ENCODE measurements around the gene ZDHHC8.

ZDHHC8 gene

DNA sequence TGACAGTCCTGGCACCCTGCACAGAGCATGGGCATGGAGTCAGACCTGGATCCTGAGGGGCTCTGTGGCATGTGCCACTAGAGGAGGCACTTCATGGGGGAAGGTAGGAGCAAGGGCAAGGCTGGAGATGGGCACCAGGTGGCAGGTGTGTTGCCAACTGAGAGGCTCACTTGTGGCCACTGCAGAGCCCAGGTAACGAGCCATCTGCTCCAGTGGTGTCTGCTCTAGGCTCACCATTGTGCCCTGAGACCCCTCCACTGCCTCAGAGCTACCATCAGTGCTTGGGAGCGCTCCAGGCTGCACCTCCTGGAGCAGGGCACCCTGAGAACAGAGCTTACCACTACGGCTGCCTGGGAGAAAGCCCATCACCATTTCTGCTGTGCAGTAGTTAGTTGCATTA is 1.3 kb upstream of the ZDHHC8 start:
- no peak for DNase-seq

DNA sequence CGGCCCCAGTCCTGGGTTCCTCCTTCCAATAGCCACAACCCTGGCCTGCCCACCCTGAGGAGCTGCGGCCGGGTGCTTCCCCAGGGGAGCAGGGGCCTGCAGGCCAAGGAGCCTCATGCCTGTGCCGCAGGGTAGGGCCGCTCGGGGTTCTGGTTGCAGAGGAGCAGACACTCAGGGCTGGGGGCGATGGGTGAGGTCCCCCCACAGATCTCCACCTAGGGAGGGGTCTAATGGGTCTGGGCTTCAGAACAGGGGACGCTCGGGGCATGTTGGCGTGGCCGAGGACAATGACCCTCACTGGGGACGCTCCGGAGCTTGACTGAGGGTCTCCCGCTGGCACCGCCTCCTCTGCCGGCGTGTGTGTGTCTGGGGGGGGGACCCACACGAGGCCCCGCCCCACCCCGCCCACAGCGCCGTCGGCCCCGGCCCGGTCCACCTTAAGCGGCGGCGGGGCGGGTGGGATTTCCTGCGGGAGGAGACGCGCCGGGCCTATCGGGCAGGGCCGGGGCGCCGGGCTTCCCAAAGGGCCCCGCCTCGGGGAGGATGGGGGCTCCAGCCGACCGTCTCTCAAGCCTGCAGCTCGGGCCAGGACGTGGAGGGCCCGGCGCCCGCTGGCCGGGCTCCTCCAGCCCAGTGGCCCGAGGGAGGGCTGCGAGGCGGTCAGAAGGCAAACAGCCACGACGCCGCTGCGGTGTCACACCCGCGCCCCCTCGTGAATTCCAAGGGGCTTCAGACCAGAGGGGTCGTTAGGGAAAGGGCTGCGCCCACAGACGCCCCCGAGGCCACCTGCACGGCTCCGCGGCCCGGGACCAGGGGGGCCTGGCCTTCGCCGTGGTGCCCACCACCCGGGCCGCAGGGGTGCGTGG is 640 bp upstream of the ZDHHC8 start:
- peak in 1 of 2 experiments; percentile 48 for DNase-seq

DNA sequence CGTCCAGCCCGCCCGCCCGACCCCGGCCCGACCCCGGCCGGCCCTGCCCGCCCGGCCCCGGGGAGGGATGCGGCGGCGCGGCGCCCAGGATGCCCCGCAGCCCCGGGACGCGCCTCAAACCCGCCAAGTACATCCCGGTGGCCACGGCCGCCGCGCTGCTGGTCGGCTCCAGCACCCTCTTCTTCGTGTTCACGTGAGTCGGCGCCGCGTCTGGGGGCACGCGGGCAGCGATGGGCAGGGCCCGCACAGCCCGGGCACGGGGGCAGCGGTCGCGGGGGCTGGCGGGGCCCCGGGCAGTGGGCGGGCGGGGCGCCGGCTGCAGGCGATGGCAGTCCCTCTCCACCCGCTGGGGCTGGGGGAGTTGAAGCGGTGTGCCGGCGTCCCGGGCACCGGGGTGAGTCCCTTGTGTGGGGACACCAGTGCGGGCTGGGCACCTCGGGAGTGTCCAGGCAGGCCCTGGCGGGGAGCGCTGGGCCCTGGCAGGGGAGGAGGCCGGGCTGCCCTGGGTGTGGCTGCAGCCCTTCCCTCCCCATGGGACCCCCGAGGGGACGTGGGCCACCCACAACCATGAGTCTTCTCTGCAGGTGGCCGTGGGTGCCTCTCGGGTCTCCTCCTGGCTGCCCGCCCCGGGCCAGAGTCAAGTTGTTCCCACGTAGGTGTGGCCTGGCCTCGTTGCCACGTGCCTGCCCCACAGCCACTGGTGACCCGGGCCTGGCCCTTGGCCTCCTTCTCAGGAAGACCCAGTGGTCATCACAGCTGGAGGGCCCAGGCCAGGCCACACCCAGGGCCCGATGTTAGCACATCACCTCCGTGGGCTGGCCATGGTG is 468 bp downstream of the ZDHHC8 start:
- no peak for DNase-seq

DNA sequence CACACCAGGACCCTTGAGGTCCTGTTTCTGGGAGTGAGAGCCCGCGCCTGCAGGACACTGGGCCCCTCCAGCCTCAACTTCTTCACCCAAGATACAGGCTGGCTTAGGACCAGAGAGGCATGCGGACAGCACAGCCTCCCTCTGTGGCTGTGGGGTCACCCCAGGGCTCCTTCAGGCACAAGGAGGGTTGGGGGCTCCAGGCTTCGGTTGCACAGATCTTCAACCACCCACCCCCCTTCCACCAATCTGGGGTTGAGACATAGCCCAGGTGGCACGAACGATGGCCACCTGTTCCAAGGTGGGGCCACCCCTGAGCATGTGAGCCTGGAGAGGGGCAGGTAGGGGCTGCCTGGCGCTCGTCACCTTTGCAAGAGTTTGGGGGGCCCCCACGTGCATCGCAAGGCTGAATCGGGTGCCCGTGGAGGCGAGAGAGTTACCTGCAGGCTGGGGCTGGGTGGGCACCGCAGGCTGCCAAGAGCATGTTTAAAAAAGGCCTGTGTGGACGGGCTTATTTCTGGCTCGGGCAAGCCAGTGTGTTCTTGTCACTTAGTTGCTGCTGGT is 1.2 kb downstream of the ZDHHC8 start:
- DNase-seq = no peak

DNA sequence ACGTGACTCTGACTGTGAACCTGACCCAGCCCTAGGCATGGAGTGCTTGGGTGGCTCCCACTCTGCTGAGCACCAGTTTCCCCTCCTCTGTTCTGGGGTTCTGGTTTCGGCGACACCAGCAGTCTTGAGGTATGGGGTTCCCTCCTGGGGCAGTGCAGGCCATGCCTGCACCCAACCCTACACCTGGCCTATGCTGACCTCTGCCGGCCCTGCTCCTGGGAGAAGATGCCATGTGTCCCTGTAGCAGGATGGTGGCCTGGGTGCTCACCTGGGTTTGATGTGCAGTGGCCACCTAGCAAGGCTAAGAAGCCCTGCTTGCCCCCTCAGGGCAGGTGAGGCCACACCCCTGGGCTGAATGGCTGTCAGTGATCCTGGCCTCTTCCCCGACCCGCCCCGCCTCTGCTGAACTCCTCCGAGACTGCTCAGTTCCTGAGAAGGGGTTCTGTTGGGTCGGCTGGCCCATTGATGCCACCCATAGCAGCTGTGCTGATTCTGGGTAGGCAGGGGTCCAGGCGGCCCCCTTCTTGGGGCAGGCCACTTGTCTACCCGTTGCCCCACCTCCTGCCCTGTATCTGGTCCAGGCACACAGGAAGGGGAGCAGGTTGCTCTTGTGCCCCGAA is 2.4 kb downstream of the ZDHHC8 start:
- DNase-seq = no peak

DNA sequence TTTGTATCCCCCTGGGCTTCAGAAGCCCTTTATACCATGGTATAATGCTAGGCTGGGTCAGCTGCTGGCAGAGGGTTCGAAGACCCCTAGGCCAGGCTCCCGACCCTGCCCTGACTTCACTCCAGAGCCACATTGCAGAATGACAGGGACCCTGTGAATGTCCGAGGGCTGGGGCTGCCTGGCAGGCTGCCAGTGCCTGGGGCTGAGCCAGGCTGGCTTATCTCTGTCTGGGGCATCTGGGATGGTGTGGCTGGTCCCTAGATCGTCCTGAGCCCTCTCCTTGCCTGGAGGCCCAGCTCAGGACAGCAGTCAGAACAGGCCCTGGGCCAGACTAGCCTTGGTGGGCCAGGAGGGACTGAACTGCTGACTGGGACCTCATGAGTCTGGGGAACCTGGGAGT is 3.7 kb downstream of the ZDHHC8 start:
- DNase-seq = no peak

DNA sequence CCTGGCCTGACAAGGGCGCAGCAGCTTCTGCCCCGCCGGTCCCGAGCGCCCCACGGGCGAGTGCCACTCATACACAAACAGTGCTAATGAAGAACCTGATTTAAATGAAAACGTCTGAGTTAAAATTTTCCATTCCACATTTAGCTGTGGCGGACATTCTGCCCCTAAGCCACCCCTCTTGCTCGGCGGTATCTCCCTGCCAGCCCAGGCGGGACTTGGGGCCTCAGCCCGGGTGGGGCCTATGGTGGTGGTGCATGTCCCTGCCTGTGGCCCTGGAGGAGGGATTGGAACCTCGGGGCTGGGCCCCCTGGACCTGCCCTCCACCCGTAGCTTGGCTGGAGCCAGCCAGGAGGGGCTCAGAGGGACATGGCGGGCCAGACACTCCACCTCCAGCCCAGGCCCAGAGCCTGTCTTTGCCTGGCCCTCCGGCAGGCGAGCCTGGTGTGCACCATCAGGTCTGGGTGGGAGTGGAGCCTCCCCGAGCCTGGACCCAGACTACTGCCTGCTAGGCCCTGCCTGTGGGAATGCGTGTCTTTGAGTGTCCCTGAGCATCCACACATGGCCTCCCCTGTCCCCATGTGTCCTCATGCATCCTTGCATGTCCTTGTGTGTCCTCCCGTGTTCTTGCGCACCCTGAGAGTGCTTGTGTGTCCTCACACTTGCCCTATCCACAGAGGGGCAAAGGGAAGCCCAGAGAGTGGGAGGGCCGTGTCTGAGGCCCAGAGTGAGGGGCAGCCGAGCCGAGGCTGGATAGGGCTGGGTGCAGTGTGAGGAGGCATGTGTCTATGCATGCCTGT is 4.4 kb downstream of the ZDHHC8 start:
- DNase-seq = no peak

DNA sequence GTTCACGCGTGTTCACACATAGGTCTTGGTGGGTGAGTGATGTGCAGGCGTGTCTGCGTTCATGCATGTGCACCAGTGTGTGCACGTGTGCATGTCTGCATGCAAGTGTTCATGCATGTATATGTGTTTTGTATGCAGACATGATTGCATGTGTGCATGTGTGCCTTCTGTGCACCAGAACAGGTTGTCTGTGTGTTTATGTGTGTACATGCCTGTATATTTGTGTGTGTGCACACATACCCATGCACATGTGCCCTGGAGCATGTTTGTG is 4.9 kb downstream of the ZDHHC8 start:
- no peak for DNase-seq

DNA sequence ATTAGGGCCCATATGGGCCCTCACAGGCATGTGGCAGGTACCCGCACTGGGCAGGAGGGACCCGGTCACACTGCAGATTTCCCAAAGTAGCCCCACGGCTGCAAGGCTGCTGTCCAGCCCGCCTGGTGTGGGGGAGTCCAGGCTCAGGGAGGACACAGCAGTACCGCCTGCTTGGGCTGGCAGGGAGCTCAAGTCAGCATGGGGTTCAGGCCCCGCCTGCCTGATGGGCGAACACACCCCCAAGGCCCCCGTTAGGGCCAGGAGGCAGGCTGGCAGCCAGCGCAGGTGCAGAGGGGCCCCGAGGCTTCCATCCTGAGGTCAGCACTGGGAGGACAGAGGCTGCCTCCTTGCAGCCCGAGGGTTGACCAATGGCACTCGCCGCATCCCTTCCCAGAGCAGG is 5.5 kb downstream of the ZDHHC8 start:
- DNase-seq = no peak

DNA sequence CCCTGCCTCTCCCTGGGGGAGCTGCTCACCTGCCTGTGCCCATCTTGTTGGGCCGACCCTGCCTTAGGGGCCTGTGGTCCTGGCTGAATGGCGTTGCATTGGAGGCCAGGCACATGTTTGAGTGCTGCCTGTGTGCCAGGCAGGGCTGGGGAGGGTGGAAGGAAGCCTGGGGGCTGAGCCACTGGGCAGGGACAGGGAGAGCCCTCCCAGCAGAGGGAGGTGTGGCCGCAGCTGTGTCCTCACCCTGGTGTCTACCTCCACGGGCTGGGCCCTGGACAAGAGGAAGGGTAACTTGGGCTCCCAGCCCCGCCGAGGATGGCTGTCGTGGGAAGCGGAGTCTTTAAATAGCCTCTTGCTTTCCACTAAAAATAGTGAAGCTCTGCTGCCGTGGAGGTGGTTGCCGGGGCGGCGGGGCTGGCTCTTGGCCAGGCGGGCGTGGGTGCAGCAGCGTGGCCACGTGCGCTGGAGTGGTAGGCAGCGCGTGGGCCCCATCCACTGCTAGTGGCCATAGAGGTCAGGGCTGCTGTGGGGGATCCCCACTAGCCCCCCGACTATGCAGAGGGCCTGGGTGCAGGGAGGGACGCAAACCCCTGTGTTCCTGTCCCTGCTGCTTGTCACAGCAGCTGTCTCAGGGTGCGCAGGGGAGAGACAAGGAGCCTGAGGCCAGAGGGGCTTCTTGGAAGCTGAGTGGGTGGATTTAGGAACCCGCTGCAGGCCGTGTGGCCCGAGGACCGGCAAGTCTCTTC is 6.2 kb downstream of the ZDHHC8 start:
- no peak for DNase-seq

DNA sequence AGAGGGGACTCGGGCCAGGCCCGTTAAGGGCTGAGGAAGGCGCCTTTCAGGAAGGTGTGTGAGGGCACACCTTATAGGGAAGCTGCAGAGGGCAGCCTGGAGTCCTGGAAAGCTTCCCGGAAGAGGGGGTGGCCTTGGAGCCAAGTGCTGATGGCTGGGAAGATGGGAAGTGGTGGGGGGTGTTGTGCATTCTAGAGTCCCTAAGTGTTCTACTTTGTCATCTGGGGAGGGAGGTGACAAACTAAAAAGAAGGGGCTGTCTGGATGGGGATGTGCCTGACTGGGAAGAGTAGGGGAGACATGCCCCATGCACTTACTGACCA is 6.8 kb downstream of the ZDHHC8 start:
- no peak for DNase-seq

DNA sequence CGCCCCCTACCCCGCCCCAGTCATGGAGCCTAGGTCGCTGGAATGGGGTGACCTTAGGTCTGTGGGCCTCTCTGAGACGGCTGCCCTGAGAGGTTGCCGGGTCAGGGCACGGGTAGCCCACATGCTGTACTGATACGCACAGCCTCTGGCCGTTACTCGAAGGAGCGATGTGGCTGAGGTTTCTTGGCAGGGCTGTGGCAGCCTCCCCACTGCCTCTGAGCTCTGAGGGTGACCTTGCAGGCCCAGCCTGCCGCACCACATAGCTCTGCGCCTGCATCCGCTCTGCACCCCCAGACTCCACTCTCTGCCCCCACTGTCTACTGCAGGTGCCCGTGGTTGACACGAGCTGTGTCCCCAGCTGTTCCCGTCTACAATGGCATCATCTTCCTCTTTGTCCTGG is 7.3 kb downstream of the ZDHHC8 start:
- DNase-seq = no peak

DNA sequence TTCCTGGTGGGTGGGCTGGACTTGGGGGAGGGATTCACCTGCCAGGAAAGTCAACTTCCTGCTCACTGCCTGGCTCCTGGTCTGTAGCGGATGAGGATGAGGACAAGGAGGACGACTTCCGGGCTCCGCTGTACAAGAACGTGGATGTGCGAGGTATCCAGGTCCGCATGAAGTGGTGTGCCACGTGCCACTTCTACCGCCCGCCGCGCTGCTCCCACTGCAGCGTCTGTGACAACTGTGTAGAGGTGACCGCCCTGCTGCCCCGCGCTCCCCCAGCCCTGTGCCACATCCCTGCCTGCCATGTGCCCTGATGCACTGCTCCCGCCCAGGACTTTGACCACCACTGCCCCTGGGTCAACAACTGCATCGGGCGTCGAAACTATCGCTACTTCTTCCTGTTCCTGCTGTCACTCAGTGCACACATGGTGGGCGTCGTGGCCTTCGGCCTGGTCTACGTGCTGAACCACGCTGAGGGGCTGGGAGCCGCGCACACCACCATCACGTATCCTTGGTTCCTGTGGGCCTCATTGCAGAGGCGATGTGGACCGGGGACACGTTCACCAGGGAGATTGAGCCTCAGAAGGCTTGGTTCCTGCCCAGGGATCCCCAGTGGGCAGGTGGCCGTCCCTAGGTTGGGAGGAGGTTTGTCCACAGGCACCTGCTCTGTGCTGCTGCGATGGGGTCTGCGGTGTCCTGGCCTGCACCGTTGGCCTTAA is 7.9 kb downstream of the ZDHHC8 start:
- no peak for DNase-seq

DNA sequence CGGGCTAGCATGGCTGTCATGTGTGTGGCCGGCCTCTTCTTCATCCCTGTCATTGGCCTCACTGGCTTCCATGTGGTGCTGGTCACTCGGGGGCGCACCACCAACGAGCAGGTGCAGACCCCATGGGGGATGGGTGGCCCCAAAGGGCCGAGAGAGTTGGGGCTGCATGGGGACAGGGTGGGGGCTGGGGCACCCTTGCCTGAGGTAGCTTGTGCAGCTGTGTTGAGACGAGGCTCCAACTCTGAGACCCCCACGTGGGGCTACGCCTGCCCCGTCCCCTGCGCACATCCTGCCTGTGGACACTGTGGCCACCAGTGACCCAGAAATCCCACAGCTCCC is 8.5 kb downstream of the ZDHHC8 start:
- no peak for DNase-seq

DNA sequence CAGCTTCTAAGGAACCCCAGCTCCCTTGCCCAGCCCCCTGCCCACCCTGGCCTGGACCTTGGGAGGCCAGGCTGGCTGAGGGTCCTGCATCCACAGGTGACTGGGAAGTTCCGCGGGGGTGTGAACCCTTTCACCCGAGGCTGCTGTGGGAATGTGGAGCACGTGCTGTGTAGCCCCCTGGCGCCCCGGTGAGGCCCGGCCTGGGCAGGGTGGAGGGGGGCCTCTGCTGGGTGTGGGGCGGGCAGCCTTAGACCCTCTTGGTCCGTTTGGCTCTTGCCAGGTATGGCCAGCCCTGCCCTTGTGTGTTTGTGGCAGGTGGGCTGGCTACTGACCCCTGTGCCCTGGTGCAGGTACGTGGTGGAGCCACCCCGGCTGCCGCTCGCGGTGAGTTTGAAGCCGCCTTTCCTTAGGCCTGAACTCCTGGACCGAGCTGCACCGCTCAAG is 8.9 kb downstream of the ZDHHC8 start:
- no peak for DNase-seq

DNA sequence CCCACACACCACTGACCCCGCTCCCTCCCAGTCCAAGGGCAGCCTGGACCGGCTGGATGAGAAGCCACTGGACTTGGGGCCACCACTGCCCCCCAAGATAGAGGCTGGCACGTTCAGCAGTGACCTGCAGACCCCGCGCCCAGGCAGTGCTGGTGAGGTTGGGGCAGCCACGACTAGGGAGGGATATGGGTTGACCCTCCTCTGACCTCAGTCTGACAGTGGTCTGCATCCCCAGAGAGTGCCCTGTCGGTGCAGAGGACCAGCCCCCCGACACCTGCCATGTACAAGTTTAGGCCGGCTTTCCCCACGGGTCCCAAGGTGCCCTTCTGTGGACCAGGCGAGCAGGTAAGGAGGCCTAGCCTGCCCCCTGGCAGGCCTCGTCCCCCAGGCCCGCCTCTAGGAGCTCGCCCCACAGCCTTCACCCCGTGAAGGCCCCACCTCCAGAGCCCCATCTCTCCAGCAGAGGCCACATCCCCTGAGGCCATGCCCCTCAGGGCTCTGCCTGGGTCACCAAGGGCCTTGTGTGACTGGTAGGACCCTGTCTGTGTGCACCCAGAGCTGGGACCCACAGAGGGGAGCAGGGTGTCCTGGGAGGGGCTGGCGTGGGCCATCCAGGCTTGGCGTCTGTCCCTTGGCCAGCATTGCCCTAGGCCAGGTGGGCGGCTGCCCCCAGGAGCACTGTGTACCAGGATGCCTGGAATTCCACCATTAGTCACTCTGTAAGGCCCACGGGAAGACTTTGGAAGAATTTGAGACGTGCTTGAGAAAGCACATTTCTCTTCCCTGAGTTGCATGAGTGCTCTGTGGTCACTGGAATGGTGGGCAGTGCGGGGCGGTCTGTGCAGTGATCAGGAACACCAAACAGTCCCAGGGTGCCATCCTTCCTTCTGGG is 9.8 kb downstream of the ZDHHC8 start:
- no peak for DNase-seq

DNA sequence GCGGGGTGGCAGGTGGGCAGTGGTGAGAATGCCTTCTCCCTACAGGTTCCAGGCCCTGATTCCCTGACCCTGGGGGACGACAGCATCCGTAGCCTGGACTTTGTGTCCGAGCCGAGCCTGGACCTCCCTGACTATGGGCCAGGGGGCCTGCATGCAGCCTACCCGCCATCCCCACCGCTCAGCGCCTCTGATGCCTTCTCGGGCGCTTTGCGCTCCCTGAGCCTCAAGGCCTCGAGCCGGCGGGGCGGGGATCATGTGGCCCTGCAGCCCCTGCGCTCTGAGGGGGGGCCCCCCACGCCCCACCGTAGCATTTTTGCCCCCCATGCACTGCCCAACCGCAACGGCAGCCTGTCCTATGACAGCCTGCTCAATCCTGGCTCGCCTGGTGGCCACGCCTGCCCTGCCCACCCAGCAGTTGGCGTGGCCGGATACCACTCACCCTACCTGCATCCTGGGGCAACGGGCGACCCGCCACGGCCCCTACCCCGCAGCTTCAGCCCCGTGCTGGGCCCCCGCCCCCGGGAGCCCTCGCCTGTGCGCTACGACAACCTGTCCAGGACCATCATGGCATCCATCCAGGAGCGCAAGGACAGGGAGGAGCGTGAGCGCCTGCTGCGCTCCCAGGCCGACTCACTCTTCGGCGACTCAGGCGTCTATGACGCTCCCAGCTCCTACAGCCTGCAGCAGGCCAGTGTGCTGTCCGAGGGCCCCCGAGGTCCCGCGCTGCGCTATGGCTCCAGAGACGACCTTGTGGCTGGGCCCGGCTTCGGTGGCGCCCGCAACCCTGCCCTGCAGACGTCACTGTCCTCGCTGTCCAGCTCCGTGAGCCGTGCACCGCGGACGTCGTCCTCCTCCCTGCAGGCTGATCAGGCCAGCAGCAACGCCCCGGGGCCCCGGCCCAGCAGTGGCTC is 11.4 kb downstream of the ZDHHC8 start:
- no peak for DNase-seq

DNA sequence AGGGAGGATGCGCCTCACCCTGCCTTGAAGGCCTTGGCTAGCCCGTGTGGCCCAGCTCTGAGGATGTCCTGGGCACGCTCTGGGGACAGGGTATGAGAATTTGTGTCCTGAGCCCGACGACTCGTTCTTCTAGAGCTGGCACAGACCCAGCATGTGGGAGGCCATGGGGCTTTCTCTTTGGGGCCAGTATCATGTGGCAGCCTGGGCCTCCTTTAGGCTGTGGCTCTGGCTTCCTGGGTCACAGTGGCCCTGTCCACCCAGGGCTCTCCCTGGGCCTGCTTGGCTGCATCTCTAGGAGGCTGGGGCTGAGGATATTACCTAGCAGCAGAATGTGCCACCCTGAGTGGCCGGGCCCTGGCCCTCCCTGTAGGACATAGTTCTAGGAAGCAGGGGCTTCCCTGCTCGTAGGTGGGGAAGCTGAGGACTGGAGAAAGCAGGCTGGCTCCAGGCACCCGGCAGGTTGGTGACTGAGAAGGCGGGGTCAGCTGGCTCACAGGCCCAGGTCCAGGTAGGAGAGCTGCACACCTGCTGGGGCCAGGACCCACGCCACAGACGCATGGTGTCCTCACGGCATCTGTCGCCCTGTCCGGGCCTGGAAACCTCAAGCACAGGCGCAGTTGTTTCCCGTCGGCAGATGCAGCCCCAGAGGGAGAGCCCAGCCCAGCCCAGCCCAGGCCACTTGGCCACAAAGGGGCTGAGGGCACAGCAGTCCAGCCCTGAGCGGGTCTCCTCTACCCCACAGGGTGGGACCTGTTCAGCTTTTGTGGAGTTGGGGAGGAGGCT is 12.5 kb downstream of the ZDHHC8 start:
- DNase-seq = no peak
